HL-60 (cell line): ENCODE measurements around the gene PER3.

Source experiments
- CTCF ChIP-seq: IDR thresholded peaks from one replicate; pipeline ENCODE4 v1.5.1; 2011; ENCODE audit warnings: low read length, control low read depth, inconsistent platforms; ENCODE audit not compliant: insufficient read depth
- POLR2AphosphoS5 ChIP-seq: IDR thresholded peaks from 2 replicates; pipeline ENCODE4 v1.6.1; 2012; ENCODE audit warnings: low read depth
- REST ChIP-seq: IDR thresholded peaks from 2 replicates; pipeline ENCODE4 v1.6.1; 2012; ENCODE audit warnings: low read depth; ENCODE audit not compliant: insufficient replicate concordance

- no peak for TF ChIP-seq CTCF
- no peak for TF ChIP-seq POLR2AphosphoS5
- TF ChIP-seq REST = no peak
These were observed 87.0 kb downstream of the PER3 start for GRCh38 chr1:7871136-7871535.
